Duodenal mucosa (tissue), 2 donors: ENCODE measurements around the gene WNT5A.

Source experiments
- H3K27ac ChIP-seq: one replicate; pipeline ENCODE4 v1.7.0; 2013; ENCODE audit warnings: low read depth, low read length
- H3K27me3 ChIP-seq, 2 donors: one replicate each; pipeline ENCODE4 v1.7.0; 2013; ENCODE audit warnings: low read length in 2 of 2, control low read depth in 1 of 2; ENCODE audit not compliant: insufficient read depth in 2 of 2, control insufficient read depth in 1 of 2
- H3K36me3 ChIP-seq, 2 donors: one replicate each; pipeline ENCODE4 v1.7.0; 2013; ENCODE audit warnings: low read length in 2 of 2, control low read depth in 1 of 2; ENCODE audit not compliant: insufficient read depth in 2 of 2, control insufficient read depth in 1 of 2
- H3K4me1 ChIP-seq, 2 donors: one replicate each; pipeline ENCODE4 v1.7.0; 2013; ENCODE audit warnings: low read length in 2 of 2, control low read depth in 1 of 2; ENCODE audit not compliant: insufficient read depth in 2 of 2, control insufficient read depth in 1 of 2
- H3K4me3 ChIP-seq, 2 donors: one replicate each; pipeline ENCODE4 v1.7.0; 2013; ENCODE audit warnings: low read length in 2 of 2, low read depth in 1 of 2
- H3K9ac ChIP-seq, 2 donors: one replicate each; pipeline ENCODE4 v1.7.0; 2013; ENCODE audit warnings: low read length in 2 of 2, low read depth in 1 of 2
- H3K9me3 ChIP-seq, 2 donors: one replicate each; pipeline ENCODE4 v1.7.0; 2013; ENCODE audit warnings: low read length in 2 of 2, control low read depth in 1 of 2; ENCODE audit not compliant: control insufficient read depth in 1 of 2

Gene WNT5A

DNA sequence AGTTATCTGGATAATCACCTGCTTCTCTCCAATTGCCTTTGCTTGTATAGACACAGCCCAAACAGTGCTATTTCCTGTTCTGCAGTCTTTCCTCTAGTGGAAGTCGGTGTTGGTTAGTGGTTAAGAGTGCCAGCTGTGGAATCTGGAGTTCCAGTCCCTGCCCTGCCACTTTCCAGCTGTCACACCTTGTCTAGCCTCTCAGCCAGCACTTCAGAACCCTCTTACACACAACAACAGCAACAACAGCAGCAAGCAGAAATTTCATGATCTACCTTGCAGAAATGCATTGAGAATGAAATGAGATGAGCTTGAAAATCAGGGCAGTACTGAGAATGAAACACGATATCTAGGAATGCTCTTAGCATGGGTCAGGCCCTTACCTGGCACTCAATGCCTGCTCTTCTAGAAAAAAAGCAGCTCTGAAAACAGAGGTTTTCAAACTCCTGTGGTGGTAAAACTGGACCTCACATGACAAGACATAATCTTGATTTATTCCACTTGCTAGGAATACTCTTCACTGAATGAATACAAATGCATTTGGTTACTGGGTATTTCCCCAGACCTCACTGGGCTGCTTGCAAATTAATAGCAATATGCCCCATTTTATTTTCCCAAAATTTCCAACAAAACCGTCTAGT is 3.3 kb upstream of the WNT5A start:
- Histone ChIP-seq H3K4me3 (no peak overlapping the region), H3K9me3 (no peaks in the 10 kb centered on the region), H3K36me3 (no peaks in the 10 kb centered on the region), H3K9ac (no peak overlapping the region), H3K27ac (no peak overlapping the region), H3K27me3 (peaks cover 44 to 55% of the 10 kb centered on the region in 2 donors), H3K4me1 (peaks cover 9 to 30% of the 10 kb centered on the region in 2 donors)

DNA sequence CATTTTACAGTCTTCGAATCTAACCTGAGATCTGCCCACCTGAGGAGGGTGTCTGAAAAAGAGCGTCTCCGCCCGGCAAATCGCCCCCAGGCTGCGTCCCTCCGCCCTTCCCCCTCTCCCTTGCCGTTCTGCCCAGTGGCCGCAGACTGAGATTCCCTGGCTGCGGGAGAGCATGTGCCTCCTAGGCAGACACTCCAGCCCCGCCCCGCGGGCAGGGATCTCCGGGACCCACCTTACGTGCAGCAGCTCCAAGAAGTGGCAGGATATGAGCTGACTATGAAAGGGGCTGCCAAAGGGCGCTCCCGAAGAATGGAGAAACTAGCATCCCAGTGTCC is 2.7 kb upstream of the WNT5A start:
- Histone ChIP-seq H3K9me3 (no peaks in the 10 kb centered on the region), H3K4me1 (peaks cover 13 to 32% of the 10 kb centered on the region in 2 donors), H3K27ac (no peak overlapping the region), H3K36me3 (no peaks in the 10 kb centered on the region), H3K4me3 (no peak overlapping the region), H3K27me3 (peaks cover 48 to 59% of the 10 kb centered on the region in 2 donors), H3K9ac (no peak overlapping the region)

DNA sequence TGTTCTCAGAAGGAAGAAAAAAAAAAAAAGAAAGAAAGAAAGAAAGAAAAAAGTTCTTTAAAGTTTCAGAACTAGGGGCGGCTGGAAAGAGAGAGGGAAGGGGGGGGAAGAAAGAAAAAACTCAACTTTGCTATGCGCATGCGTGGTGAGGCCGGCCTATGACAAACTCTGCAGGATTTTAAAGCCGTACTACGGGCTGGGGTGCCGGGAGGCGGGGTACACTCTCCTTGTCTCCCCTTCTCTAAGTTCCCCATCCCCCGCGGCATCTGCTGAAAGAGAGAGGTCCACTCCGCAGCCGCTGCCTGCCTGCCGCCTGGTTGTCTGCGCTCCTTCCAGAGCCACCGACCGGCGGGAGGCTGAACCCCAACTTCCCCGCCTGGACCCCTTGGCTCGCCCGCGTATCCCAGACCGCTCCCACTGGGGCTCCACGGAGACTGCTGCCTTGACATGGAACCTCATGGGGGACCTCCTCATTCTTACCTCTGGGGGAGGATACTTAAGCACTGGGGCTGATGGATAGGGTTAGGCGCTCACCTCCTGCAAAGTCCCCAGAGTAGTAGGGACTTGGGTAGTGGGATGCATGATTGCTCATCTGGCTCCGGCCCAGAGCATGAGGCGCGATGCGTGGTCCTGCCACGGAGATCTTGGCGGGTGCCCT is 1.4 kb upstream of the WNT5A start:
- peaks cover 16 to 32% of the 10 kb centered on the region in 2 donors for H3K4me1 ChIP-seq
- no peaks in the 10 kb centered on the region for H3K9me3 ChIP-seq
- no peaks in the 10 kb centered on the region for H3K36me3 ChIP-seq
- peak overlapping the region; percentile 77 to 87 for H3K4me3 ChIP-seq
- no peak overlapping the region for H3K9ac ChIP-seq
- no peak overlapping the region for H3K27ac ChIP-seq
- H3K27me3 ChIP-seq = peaks cover 60 to 72% of the 10 kb centered on the region in 2 donors

- H3K27me3 ChIP-seq = peaks cover 64 to 78% of the 10 kb centered on the region in 2 donors
- peak overlapping the region in 1 of 2 donors; percentile 25 for H3K9ac ChIP-seq
- H3K36me3 ChIP-seq = no peaks in the 10 kb centered on the region
- no peak overlapping the region for H3K27ac ChIP-seq
- H3K9me3 ChIP-seq = no peaks in the 10 kb centered on the region
- H3K4me3 ChIP-seq = peak overlapping the region; percentile 77 to 87
- H3K4me1 ChIP-seq = peaks cover 16 to 37% of the 10 kb centered on the region in 2 donors
These were observed 505 bp upstream of the WNT5A start for GRCh38 chr3:55487381-55488241.

GRCh38 chr3:55486101-55486856 is 827 bp downstream of the WNT5A start:
- H3K9ac ChIP-seq = peak overlapping the region in 1 of 2 donors; percentile 32

DNA sequence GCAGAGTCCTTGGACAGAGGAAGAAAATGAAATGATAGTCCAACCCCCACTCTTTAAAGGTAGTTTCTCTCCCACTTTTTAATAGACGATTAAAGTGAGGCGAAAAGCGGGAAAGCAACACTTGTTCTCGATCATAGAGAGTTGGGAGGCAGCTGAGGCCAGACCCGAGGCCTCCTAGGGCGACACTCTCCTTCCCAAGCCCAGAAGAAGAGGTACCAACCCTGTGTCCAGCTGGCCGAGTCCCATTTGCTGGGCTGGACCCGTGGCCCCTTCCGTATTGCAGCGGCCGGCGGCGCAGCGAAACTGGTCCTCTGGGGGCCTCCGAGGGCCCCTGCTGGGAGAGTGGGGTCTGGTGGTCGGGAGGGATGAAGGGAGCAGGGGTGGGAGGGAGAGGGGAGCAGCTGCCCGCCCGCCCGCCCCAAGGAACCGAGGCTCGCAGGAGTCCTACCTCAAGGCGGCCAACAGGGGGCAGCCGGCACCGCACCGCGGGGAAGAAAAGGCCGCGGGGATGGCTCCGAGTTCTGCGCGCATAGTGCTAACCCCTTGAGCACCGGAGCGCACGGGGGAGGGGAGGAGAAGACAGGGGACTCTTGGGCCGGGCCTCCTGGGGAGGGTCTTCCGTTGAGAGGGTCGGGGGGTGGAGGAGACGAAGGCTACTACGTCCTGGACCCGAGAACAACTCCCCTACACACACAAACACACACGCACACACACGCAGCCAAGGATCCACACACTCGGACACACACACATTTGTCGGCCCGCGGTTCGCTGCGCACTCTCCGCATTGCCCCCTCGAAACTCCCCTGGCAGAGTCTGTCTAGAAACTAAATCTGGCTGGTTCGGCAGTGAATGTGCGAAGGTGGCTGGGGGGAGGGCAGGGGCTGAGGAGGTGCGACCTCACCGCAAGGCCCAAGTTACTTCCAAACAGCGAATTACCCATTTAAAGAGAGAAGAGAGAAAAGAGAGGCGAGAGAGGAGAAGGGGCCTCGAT is 2.0 kb downstream of the WNT5A start:
- Histone ChIP-seq H3K9ac (peak overlapping the region in 1 of 2 donors; percentile 33), H3K9me3 (no peaks in the 10 kb centered on the region), H3K27me3 (peaks cover 76 to 89% of the 10 kb centered on the region in 2 donors), H3K36me3 (no peaks in the 10 kb centered on the region), H3K4me3 (peak overlapping the region; percentile 52 to 77), H3K4me1 (peaks cover 16 to 39% of the 10 kb centered on the region in 2 donors), H3K27ac (peak overlapping the region; percentile 10)

More at GRCh38 chr3:55486101-55486856, 827 bp downstream of the WNT5A start:
- Histone ChIP-seq H3K9me3 (no peaks in the 10 kb centered on the region), H3K4me3 (peak overlapping the region; percentile 77 to 87), H3K27me3 (peaks cover 75 to 85% of the 10 kb centered on the region in 2 donors), H3K36me3 (no peaks in the 10 kb centered on the region), H3K27ac (no peak overlapping the region), H3K4me1 (peaks cover 16 to 39% of the 10 kb centered on the region in 2 donors)

DNA sequence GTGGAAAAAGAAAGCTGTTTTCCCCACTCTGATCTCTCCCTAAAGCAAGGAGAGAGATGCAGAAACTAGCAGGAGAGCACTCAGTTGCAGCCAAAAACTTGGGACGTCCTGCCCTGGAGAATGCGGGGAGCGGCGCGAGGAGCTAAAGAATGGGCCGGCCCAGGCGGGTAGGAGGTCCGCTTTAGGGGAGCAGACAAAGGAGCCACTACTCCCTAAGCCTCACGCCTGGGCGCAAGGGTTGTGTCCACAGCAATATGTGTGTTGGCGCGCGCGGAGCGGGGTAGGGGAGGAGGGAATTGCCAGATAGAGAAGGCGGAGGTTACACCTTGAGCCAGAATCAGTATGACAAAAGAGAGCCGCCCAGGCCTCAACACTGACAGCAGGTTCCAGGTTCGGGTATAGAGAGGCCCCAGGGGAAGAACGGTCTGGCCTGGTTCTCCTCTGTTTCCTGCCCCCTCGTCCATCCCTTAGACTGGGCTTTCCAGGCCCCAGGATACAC is 2.9 kb downstream of the WNT5A start:
- no peak overlapping the region for H3K4me3 ChIP-seq
- no peaks in the 10 kb centered on the region for H3K36me3 ChIP-seq
- H3K27me3 ChIP-seq = peaks cover 75 to 89% of the 10 kb centered on the region in 2 donors
- no peak overlapping the region for H3K9ac ChIP-seq
- no peaks in the 10 kb centered on the region for H3K9me3 ChIP-seq
- no peak overlapping the region for H3K27ac ChIP-seq
- H3K4me1 ChIP-seq = peaks cover 16 to 38% of the 10 kb centered on the region in 2 donors

DNA sequence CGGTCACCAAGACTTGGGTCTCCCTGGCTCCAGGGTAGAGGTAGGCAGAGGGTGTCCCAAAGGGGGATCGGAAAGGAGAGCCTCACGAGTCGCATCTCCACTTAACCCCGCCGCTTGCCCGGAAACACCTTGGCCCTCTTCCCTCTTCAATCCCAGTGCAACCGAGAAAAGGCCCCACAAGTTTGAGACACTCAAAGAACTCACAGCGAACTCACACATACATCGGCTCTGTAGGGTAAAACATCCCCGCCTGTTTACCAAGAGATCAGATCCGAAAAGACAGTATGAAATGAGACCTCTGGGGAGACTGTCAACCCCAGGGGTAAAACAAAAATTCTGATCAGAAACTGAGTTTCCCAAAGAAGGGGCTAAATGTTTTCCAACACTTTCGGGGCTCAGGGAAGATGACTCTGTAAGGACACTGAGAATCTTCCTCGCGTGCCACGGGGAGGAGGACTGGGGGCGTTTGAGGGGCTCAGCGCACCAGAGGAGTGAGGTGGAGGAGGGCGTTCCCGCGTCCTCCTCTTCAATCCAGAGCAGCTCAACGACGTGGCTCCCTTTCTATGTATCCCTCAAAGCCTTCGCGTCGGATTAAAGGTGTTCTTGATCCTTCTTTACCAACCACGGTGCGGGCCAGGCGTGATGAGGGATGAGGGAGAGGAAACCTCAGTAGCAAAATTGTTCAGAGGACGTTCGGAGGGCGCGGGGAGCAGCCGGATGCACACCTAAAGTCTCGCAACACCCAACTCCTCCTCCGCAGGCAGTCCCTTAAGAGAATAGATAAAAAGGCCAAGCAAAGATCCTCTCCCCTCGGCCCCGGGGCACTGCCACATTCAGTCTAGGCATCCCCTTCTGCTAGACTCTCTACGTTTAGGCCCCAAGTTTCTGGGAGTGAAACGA is 3.7 kb downstream of the WNT5A start:
- H3K27ac ChIP-seq = no peak overlapping the region
- peaks cover 16 to 30% of the 10 kb centered on the region in 2 donors for H3K4me1 ChIP-seq
- H3K4me3 ChIP-seq = no peak overlapping the region
- H3K27me3 ChIP-seq = peaks cover 67 to 86% of the 10 kb centered on the region in 2 donors
- H3K9ac ChIP-seq = no peak overlapping the region
- H3K36me3 ChIP-seq = no peaks in the 10 kb centered on the region
- H3K9me3 ChIP-seq = no peaks in the 10 kb centered on the region
